Measurements from ENCODE around the gene WDR91.
A peak's percentile ranks its signal among the peaks of the same experiment; 100 is the strongest.
"Not testable (repeated sequence)": the region's sequence is repeated elsewhere in the genome, so short reads cannot be mapped to it uniquely, and the experiment has no call there.

The WDR91 gene

DNA sequence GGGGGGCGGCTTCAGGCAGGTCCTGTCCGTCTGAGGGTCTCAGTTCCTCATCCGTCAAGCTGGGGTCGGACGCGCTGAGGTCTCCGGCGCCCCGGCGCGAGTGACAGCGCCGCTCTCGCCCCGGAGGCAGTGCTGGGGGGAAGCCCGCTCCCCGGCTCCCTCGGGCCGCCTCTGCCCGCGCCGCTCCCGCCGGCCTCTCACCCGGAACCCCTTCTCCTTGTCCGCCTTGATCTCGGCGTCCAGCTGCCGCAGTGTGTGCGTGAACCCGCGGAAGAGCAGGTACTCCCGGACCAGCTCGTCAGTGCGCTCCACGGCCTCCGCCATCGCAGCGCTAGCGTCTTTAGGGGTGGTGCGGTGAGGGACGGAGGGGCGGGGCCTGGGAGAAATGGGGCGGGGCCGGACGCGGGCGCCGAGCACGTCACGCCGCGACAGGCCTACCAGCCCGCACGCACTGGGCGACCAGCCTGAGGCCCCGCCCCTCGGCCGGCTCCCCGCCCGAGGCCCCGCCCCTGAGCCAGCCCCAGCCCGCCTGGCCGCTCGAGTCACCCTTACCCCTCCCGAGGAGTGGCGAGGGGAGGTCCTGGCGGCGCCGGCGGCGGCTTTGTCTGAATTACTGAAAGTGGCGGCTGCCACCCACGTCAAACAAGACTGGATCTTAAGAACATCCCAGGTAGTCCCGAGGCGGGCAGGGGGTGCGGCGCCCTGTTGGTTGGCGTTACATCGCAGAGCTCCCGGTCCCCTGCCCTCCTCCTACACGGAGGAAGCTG is at the start of gene WDR91:
Gene WDR91 (minus strand): TSS at position 348 of the 767 bp plus-strand sequence. CDS start 24 bp downstream, at position 324.
- DNase-seq: peak; percentile 64

GRCh38 chr7:135260470-135260869 is 49.1 kb upstream of the WDR91 start:
- no peak for DNase-seq

- no peak for DNase-seq
Observed at GRCh38 chr7:135259702-135260101, 48.4 kb upstream of the WDR91 start.

- DNase-seq: no peak
Observed at GRCh38 chr7:135258585-135258984, 47.3 kb upstream of the WDR91 start.

DNA sequence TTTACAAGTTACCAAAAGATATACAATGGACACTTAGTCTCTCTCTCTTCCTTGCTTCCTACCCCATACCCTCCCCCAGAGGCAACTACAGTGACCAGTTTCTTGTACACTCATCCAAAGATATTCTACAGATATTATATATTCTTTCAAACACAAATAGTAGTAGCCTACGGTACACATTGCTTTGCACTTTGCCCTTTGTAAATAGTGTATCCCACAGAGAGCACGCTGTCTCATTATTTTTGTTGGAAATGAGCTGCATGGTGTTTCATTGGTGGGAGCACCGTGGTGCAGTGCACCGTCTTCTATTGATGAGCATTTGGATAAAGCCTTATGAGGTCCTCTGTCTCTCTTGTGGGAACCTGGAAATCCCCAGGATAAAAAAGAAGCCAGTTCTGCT is 46.5 kb upstream of the WDR91 start:
- DNase-seq: no peak

DNA sequence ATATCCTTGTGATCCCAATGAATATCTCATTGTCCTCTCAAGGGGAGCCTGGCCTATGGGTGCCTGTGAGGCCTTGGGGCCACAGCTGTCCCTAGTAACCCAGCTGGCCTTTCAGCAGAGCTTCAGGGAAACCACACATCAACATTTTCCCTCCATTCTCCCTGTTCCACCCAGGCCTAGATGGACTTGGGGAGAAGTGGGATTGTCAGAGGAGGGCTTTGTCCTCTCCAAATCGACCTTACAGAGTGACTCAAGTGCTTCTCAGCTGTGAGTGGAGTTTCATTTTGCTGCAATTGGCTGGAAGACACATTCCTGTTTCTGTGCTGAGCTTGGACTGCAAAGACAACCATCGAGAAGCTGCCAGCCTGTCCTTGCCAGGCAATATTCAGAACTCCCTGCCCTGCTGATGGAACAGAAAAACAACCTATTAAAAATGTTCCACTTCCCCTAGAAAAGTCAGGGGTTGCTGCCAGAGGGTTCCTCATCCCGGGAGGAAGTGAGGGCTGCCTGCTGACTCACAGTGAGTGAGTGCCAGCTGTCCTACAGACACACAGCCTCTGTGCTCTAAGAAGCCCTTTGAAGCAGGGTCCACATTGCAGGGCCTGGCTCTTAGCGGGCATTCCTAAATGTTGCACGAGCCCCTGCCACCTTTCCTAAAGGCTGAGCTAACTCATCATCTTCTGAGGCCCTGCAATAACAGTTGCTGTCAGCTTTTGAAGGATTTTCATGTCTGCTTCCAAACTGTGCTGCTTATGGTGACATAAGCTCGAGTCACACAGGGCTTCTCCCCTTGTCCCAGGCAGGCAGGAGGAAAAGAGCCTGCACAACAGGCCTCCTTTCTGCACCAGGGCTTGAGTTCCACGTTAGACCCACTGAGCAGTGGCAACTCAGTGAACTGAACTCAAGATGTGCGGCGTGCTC is 42.8 kb upstream of the WDR91 start:
- DNase-seq: no peak

GRCh38 chr7:135251496-135252391 is 40.4 kb upstream of the WDR91 start:
- DNase-seq: no peak

DNA sequence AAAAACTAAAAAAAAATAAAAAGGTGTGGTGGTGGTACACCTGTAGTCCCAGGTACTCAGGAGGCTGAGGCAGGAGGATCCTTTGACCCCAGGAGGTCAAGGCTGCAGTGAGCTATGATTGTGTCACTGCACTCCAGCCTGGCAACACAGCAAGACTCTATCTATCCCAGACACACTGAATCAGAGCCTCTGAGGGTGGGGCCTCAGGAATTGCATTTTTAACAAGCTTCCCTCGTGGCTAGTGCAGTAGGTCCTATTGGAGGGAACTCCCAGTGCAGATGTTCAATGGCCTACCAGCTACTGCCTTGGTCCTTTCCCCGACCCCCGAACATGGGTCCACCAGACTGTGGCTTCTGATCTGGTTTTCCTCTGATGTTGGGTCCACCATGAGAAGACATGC is 37.2 kb upstream of the WDR91 start:
- DNase-seq: no peak

DNA sequence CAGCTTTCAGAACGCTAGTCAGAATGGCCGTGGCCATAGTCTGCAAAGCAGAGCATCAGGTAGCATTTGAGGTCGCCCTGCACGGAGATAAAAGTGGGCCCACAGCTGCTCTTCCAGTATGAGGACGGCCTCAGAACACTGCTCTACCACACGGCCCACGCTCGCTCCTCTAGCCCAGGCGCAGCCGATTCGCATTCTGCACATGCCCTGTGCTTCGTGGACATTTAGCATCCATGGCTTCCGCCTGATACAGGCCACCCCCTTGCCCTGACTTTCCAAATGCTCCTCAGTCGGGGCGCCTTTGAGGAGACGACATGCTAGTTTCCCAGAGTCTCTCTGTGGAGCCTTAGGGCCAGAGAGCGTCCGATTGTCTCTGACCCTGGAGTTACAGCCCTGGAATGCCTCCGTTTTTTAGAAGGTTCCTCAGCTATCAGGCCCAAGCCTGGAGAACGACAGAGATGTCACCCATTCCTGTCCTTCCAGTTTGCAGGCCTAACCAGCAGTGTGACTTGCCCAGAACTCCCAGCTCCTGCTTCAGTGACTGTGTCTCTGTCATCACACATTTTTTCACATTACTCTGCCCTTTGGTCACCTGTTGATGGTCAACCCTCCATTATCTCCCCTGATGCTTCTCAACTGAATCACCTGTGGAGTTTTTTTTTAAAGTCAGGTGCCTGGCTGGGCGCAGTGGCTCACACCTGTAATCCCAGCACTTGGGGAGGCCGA is 36.6 kb upstream of the WDR91 start:
- DNase-seq: no peak

- DNase-seq: no peak
Observed at GRCh38 chr7:135246191-135246825, 35.0 kb upstream of the WDR91 start.

DNA sequence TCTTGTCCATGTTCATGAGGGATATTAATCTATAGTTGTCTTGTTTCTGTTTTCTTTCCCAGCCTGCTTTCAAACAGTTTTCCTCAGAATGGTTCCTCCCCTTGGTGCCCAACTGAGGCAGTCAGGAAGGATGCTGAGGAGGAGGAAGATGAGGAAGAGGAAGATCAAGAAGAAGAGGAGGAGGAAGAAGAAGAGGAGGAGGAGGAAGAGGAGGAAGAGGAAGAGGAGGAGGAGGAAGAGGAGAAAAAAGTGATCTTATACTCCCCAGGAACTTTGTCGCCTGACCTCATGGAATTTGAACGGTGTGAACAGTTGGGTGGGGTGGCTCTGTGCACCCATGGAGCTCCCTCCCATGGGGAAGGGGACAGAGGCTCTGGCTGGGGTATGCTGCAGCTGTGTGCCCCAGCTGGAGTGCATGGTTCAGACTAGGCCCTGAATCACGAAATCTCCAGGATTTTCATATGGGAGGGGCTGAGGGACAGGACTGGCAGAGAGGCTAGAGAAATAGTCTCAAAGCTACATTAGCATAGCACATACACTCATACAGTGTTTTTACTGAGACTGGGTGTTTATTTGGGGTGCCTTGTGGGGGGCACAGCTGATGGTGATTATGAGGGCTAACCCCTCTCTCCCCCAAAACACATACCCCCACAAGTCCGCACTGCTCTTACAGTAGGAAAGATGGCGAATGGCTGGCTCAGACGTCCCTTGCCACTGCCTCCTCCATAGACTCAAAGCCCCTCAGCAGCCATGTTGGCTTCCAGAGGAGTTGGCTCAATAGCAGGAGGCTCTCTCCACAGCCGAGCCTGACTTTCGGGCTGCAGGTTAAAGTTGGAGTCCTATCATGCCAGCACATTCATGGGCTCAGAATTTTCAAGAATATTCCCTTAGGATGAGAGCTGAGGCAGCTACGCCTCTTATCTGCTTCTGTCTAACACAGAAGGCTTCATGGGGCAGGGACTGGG is 34.2 kb upstream of the WDR91 start:
- DNase-seq: no peak

- DNase-seq: no peak
Observed at GRCh38 chr7:135242096-135242684, 30.9 kb upstream of the WDR91 start.

- DNase-seq: no peak
Observed at GRCh38 chr7:135240441-135240840, 29.1 kb upstream of the WDR91 start.

- DNase-seq: no peak
Observed at GRCh38 chr7:135239263-135239662, 27.9 kb upstream of the WDR91 start.

DNA sequence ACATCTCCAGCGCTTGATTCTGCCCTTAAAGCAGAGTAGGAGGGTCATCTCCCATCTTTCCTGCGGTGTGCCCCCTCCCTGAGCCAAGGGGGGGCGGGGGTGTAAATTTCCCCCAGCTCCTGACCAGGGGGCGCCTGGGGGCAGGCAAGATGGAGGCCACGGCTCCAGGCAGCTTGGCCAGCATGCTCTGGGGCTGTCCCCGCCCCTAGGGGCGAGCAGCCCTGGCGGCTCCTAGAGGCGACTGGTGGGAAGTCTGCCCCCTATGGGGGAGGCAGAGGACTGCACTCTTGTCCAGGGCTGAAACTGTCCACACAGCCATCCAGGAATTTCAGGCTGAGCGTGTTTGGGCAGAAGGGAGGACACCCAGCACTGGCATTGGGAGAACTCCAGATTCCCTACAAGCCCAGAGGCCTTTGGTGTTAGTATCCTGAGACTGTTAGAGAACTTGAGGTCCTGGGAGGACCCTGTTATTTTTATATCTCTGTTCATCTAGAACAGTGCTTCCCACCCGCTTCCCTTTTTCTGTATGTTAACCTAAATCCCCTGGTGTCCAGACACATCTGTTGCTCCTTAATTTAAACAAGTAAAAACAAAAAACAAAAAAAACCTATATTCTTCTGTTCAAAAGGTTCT is 26.9 kb upstream of the WDR91 start:
- no peak for DNase-seq

- no peak for DNase-seq
Observed at GRCh38 chr7:135236727-135237126, 25.4 kb upstream of the WDR91 start.

- DNase-seq: no peak
Observed at GRCh38 chr7:135235841-135236240, 24.5 kb upstream of the WDR91 start.

GRCh38 chr7:135234727-135235126 is 23.4 kb upstream of the WDR91 start:
- no peak for DNase-seq

- DNase-seq: not testable (repeated sequence)
Observed at GRCh38 chr7:135234095-135234494, 22.8 kb upstream of the WDR91 start.

DNA sequence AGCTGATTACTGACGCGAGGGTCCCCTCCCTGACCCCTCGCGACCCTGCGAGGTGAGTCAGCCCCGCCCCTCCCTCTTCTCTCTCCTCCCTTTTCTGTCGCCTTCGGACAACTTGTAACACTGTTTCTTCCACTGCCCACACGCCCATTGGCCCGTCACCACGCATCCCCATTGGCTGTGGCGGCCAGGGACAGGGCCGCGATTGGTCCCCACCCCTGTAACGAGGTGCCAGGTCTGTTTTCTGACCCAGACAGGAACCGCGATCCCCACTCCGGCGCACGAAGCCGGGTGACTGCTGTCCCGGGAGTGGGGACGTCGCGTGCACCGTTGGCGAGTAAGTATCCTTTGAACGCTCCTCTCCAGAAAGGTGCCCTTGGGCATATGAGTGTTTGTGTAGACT is 22.2 kb upstream of the WDR91 start, which contains the start of gene STRA8:
Gene STRA8 (plus strand): TSS at position 269 of the 400 bp plus-strand sequence. CDS start 6,687 bp downstream, outside the sequence.
- DNase-seq: no peak
